ENCODE data around the gene KRT9. TPM values are rescaled to one million over a fixed set of nuclear protein-coding genes. Genes with fewer than 3 reads are reported as not detected.

KRT9 gene
- total RNA-seq, 3 donors from 2014 or later (not counting 1 experiment from before 2014, with no cell fraction given) = not detected

DNA sequence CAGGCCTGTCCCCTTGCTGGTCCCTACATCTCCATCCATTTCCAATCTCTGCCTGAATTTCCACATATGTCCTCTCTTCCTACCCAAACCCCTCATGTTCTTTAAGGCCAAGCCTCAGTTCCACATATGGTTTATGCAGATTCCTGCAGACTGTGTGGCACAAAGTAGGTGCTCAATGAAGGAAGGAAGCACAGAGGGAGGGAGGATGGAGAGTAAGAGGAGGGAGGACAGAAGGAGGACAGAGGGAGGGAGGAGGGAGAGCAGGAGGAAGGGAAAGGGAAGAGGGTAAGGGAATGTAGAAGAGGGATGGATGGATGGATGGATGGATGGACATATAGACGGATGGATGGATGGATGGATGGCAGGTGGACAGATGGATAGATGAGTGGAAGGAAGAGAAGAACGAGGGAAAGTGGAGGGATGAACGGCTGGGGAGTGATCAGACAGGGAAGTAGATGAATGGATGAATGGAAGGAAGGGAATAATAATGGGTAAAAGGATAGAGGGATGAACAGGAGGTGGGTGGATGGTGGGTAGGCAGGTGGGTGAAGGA is 22.6 kb upstream of the KRT9 start:
- TF ChIP-seq, protein P1, sequence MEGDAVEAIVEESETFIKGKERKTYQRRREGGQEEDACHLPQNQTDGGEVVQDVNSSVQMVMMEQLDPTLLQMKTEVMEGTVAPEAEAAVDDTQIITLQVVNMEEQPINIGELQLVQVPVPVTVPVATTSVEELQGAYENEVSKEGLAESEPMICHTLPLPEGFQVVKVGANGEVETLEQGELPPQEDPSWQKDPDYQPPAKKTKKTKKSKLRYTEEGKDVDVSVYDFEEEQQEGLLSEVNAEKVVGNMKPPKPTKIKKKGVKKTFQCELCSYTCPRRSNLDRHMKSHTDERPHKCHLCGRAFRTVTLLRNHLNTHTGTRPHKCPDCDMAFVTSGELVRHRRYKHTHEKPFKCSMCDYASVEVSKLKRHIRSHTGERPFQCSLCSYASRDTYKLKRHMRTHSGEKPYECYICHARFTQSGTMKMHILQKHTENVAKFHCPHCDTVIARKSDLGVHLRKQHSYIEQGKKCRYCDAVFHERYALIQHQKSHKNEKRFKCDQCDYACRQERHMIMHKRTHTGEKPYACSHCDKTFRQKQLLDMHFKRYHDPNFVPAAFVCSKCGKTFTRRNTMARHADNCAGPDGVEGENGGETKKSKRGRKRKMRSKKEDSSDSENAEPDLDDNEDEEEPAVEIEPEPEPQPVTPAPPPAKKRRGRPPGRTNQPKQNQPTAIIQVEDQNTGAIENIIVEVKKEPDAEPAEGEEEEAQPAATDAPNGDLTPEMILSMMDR (IDR thresholded peaks at IDR 0.05) = no peak
- H3K27ac ChIP-seq (ENCODE audit: low read length) = no peak overlapping the region
- WGBS (ENCODE audit: insufficient coverage) = 68% methylated on average over 3 of the region's 3 CpGs
- no peaks in the 10 kb centered on the region for H3K9me3 ChIP-seq (ENCODE audit: control insufficient read depth, insufficient read depth, low read length)
- Mint-ChIP-seq H3K4me3 (no peak overlapping the region), H3K27me3 (ENCODE audit: low read depth in 2 of 2) (peaks cover 0 to 20% of the 10 kb centered on the region in 2 donors), H3K27ac (no peak overlapping the region), H3K9me3 (peaks cover 0 to 5% of the 10 kb centered on the region in 2 donors), H3K4me1 (peaks cover 0 to 5% of the 10 kb centered on the region in 2 donors), H3K36me3 (no peaks in the 10 kb centered on the region)
- no peaks in the 10 kb centered on the region for H3K27me3 ChIP-seq (ENCODE audit: control insufficient read depth, insufficient read depth, low read length)
- no peak for ATAC-seq
- H3K4me3 ChIP-seq (ENCODE audit: low read length) = no peak overlapping the region
- H3K36me3 ChIP-seq (ENCODE audit: control insufficient read depth, insufficient read depth, low read length) = no peaks in the 10 kb centered on the region
- DNase-seq = no peak
- intact Hi-C loops (cut with micrococcal nuclease) = no loop called here
- no peaks in the 10 kb centered on the region for H3K4me1 ChIP-seq (ENCODE audit: control insufficient read depth, insufficient read depth, low read length)

DNA sequence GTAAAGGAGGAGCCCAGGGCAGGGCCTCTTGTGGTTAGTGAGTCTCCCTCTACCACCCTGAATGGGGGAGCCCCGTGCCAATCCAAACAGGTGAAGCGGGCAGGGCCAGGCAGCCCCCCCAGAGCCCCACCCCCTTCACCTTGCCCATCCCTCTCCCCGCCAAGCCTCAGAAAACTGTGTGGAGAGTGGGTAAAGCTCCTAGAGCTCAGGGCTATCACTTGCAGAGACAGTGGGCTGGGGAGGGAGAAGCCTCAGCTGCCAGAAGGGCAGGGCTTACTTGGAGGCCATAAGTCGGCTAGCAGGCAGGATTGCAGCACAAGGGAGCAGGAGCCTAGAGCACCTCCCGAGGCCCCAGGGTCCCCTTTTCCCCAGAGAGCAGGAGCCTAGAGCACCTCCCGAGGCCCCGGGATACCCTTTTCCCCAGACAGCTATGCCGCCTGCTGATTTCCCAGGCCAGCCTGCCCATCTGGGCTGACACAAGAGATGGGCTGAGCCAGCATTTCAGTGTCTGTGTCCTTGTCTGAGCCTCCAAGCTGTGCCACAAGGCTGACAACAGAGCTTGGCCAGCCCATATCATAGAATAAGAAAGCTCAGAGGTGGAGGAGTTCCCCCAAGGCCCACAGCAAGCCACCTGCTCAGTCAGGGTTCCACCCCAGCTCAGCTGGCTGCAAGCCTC is 21.6 kb upstream of the KRT9 start:
- H3K9me3 ChIP-seq (ENCODE audit: control insufficient read depth, insufficient read depth, low read length) = no peaks in the 10 kb centered on the region
- no peaks in the 10 kb centered on the region for H3K4me1 Mint-ChIP-seq
- intact Hi-C loops (cut with micrococcal nuclease) = no loop called here
- no peaks in the 10 kb centered on the region for H3K27me3 ChIP-seq (ENCODE audit: control insufficient read depth, insufficient read depth, low read length)
- no peaks in the 10 kb centered on the region for H3K36me3 ChIP-seq (ENCODE audit: control insufficient read depth, insufficient read depth, low read length)
- no peak overlapping the region for H3K27ac ChIP-seq (ENCODE audit: low read length)
- ATAC-seq (no peak), DNase-seq (no peak)
- no peaks in the 10 kb centered on the region for H3K4me1 ChIP-seq (ENCODE audit: control insufficient read depth, insufficient read depth, low read length)
- WGBS (ENCODE audit: insufficient coverage) = 82% methylated on average over 5 of the region's 8 CpGs
- no peaks in the 10 kb centered on the region for H3K36me3 Mint-ChIP-seq
- H3K27ac Mint-ChIP-seq = no peak overlapping the region
- H3K4me3 ChIP-seq (ENCODE audit: low read length) = no peak overlapping the region
- no peak overlapping the region for H3K4me3 Mint-ChIP-seq
- H3K27me3 Mint-ChIP-seq (ENCODE audit: low read depth in 2 of 2) = peaks cover 0 to 21% of the 10 kb centered on the region in 2 donors
- TF ChIP-seq, protein P1 (IDR thresholded peaks at IDR 0.05) = no peak
- no peaks in the 10 kb centered on the region for H3K9me3 Mint-ChIP-seq

DNA sequence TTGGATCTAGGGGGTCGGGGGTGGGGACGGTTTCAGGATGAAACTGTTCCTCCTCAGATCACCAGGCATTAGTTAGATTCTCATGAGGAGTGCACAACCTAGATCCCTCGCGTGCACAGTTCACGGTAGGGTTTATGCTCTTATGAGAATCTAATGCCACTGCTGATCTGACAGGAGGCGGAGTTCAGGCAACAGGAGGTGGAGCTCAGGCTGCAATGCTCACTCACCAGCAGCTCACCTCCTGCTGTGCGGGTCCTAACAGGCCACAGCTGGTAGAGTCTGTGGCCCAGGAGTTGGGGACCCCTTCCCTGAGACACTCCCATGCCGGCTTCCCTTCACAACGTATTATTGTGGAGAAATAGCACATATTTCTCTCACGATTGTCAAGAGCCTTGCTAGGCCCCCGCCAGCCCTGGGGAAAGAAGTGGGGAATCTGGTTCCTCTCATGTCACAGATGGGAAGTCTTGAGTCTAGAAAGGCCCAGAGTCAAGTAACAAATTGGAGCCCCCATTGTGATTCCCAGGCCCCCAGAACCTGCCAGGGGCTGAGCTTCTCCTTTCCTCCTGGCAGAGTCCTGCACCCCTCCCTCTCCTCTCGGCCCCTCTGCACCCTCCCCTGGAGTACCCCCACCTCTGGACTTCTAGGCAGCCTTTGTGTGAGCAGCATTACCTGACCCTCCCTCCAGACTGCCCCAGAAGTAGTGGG is 20.9 kb upstream of the KRT9 start:
- Mint-ChIP-seq H3K36me3 (no peaks in the 10 kb centered on the region), H3K9me3 (no peaks in the 10 kb centered on the region), H3K4me3 (no peak overlapping the region), H3K4me1 (no peaks in the 10 kb centered on the region), H3K27ac (no peak overlapping the region), H3K27me3 (ENCODE audit: low read depth in 2 of 2) (peaks cover 0 to 21% of the 10 kb centered on the region in 2 donors)
- H3K9me3 ChIP-seq (ENCODE audit: control insufficient read depth, insufficient read depth, low read length) = no peaks in the 10 kb centered on the region
- H3K36me3 ChIP-seq (ENCODE audit: control insufficient read depth, insufficient read depth, low read length) = no peaks in the 10 kb centered on the region
- ATAC-seq (no peak), DNase-seq (no peak)
- WGBS (ENCODE audit: insufficient coverage) = 80% methylated on average over 12 of the region's 12 CpGs
- TF ChIP-seq, protein P1 (IDR thresholded peaks at IDR 0.05) = no peak
- H3K27me3 ChIP-seq (ENCODE audit: control insufficient read depth, insufficient read depth, low read length) = no peaks in the 10 kb centered on the region
- H3K27ac ChIP-seq (ENCODE audit: low read length) = no peak overlapping the region
- intact Hi-C loops (cut with micrococcal nuclease) = no loop called here
- H3K4me3 ChIP-seq (ENCODE audit: low read length) = no peak overlapping the region
- no peaks in the 10 kb centered on the region for H3K4me1 ChIP-seq (ENCODE audit: control insufficient read depth, insufficient read depth, low read length)

Data from natural killer cell (primary cell).